ENCODE measurements around the gene UBP1. TPM values are rescaled to one million over a fixed set of nuclear protein-coding genes. Genes with fewer than 3 reads are reported as not detected.

UBP1 gene
- total RNA-seq, 1 donor from 2014 or later = 81.9 TPM

DNA sequence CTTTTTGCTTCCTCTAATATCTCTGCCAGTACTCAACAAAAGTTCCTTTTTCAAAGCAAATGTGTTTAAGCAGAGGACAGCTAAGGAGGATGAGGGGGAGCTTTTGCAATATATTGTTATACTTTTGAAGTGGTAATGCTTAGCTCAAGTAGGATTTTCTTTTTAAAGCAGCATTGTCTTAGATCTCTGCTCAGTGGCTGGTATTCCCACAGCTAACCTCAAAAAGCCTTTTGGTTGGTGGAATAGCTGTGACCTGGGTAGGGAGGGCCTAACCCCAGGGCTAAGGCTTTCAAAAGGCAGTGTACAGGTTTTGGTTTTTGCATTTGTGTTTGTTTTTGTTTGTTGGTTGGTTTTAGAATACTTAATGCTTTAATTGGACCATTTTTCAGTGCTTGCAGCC is 76.1 kb downstream of the UBP1 start:
- Mint-ChIP-seq H3K27me3 (ENCODE audit: low read depth) (no peaks in the 10 kb centered on the region), H3K36me3 (ENCODE audit: low read depth) (peaks cover 3% of the 10 kb centered on the region), H3K4me1 (peaks cover 6% of the 10 kb centered on the region), H3K4me3 (no peak overlapping the region), H3K27ac (ENCODE audit: unreplicated experiment) (no peak overlapping the region), H3K9me3 (no peaks in the 10 kb centered on the region)
- TF ChIP-seq, protein P1, sequence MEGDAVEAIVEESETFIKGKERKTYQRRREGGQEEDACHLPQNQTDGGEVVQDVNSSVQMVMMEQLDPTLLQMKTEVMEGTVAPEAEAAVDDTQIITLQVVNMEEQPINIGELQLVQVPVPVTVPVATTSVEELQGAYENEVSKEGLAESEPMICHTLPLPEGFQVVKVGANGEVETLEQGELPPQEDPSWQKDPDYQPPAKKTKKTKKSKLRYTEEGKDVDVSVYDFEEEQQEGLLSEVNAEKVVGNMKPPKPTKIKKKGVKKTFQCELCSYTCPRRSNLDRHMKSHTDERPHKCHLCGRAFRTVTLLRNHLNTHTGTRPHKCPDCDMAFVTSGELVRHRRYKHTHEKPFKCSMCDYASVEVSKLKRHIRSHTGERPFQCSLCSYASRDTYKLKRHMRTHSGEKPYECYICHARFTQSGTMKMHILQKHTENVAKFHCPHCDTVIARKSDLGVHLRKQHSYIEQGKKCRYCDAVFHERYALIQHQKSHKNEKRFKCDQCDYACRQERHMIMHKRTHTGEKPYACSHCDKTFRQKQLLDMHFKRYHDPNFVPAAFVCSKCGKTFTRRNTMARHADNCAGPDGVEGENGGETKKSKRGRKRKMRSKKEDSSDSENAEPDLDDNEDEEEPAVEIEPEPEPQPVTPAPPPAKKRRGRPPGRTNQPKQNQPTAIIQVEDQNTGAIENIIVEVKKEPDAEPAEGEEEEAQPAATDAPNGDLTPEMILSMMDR (conservative IDR thresholded peaks at IDR 0.05) = no peak
- no peak for DNase-seq (ENCODE audit: low read depth, low spot score)

- H3K27me3 Mint-ChIP-seq (ENCODE audit: low read depth) = no peaks in the 10 kb centered on the region
- no peaks in the 10 kb centered on the region for H3K9me3 Mint-ChIP-seq
- no peak for DNase-seq (ENCODE audit: low read depth, low spot score)
- no peak overlapping the region for H3K4me3 Mint-ChIP-seq
- H3K27ac Mint-ChIP-seq (ENCODE audit: unreplicated experiment) = no peak overlapping the region
- peaks cover 3% of the 10 kb centered on the region for H3K36me3 Mint-ChIP-seq (ENCODE audit: low read depth)
- TF ChIP-seq, protein P1 (conservative IDR thresholded peaks at IDR 0.05) = no peak
- peaks cover 6% of the 10 kb centered on the region for H3K4me1 Mint-ChIP-seq
Measured at GRCh38 chr3:33363113-33363800, 76.9 kb downstream of the UBP1 start.

DNA sequence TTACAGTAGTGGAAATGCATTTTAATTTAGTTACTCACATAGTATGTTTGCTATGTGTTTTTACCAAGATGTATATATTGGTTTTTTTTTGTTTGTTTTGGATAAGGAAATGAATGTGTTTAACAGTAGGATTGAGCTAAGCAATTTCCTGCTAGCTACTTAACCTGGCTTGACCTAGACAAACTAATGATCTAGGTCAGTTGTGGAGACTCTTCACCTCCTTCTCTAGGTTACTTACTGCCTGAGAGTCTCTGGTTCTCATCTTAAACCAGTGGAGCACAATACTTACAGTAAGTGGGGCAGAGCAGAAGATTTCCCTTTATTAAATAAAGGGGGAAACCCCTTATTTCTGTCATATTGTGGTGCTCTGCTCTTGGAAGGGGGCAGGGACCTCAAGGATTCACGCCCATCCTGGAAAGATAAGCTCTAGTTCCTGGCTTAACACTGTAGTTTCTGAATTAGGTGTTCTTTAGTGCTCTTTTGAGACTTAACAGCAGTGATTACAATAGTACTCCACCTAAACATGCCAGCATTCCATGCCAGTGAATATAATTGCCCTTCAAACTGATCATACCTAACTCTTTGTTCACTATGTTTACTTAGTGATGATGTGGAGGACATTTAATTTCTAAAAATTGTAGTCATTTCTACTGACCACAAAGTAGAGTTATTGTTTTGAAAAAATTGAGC is 79.9 kb downstream of the UBP1 start:
- Mint-ChIP-seq H3K36me3 (ENCODE audit: low read depth) (no peaks in the 10 kb centered on the region), H3K27ac (ENCODE audit: unreplicated experiment) (no peak overlapping the region), H3K9me3 (no peaks in the 10 kb centered on the region), H3K4me3 (no peak overlapping the region), H3K27me3 (ENCODE audit: low read depth) (no peaks in the 10 kb centered on the region), H3K4me1 (peaks cover 11% of the 10 kb centered on the region)
- TF ChIP-seq, protein P1 (conservative IDR thresholded peaks at IDR 0.05) = no peak
- DNase-seq (ENCODE audit: low read depth, low spot score) = no peak

- Mint-ChIP-seq H3K27me3 (ENCODE audit: low read depth) (no peaks in the 10 kb centered on the region), H3K9me3 (no peaks in the 10 kb centered on the region), H3K27ac (ENCODE audit: unreplicated experiment) (no peak overlapping the region), H3K4me3 (no peak overlapping the region), H3K4me1 (peaks cover 4% of the 10 kb centered on the region), H3K36me3 (ENCODE audit: low read depth) (no peaks in the 10 kb centered on the region)
- no peak for DNase-seq (ENCODE audit: low read depth, low spot score)
- TF ChIP-seq, protein P1 (conservative IDR thresholded peaks at IDR 0.05) = no peak
Measured at GRCh38 chr3:33358172-33358781, 81.9 kb downstream of the UBP1 start.

DNA sequence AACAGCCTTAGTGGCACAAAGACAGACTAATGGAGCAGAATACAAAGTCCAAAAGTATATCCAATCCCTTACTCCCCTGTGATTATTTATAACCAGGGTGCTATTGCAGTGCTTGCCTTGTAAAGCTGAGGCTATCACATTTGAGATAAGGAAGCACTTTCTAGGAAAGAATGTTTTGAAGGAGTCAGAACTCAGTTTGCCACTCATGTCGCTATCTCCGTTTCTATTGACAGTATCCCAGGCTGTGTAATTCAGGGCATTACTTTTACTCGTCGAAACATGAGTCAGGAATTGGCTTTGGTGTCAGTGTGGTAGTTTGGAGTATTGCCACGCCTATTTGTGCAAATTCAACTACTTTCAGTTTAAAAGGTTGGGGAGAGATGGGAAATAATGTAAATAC is 84.6 kb downstream of the UBP1 start:
- no peaks in the 10 kb centered on the region for H3K9me3 Mint-ChIP-seq
- no peak overlapping the region for H3K27ac Mint-ChIP-seq (ENCODE audit: unreplicated experiment)
- H3K4me1 Mint-ChIP-seq = peaks cover 4% of the 10 kb centered on the region
- no peak for DNase-seq (ENCODE audit: low read depth, low spot score)
- H3K27me3 Mint-ChIP-seq (ENCODE audit: low read depth) = no peaks in the 10 kb centered on the region
- no peak overlapping the region for H3K4me3 Mint-ChIP-seq
- H3K36me3 Mint-ChIP-seq (ENCODE audit: low read depth) = no peaks in the 10 kb centered on the region
- TF ChIP-seq, protein P1 (conservative IDR thresholded peaks at IDR 0.05) = no peak

Measured in neural crest cell (in vitro differentiated cells).